CD4-positive, alpha-beta T cell treated with Interleukin-12 subunit alpha and Interleukin-12 subunit beta, for 1 hour (primary cell): Measurements from ENCODE around the gene NOP10.
A peak's percentile ranks its signal among the peaks of the same experiment; 100 is the strongest.
"Not testable (repeated sequence)": the region's sequence is repeated elsewhere in the genome, so short reads cannot be mapped to it uniquely, and the experiment has no call there.

Source experiments
- DNase-seq: peaks from one replicate; pipeline ENCODE4 v3.0.0-alpha.2; 2020

Gene NOP10

GRCh38 chr15:34342737-34343575 is at the start of gene NOP10, which contains the start of gene NUTM1:
Gene NOP10 (minus strand): TSS chr15:34343136. CDS start chr15:34343073, 63 bp downstream.
Gene NUTM1 (plus strand): TSS chr15:34343315. CDS start chr15:34343697, 382 bp downstream.
- DNase-seq, result peak; percentile 94

GRCh38 chr15:34389594-34390086 is 46.7 kb upstream of the NOP10 start:
- not testable (repeated sequence) for DNase-seq

GRCh38 chr15:34381829-34382521 is 39.0 kb upstream of the NOP10 start:
- not testable (repeated sequence) for DNase-seq

- DNase-seq, result not testable (repeated sequence)
Observed at GRCh38 chr15:34380491-34380890, 37.6 kb upstream of the NOP10 start.

- no peak for DNase-seq
Observed at GRCh38 chr15:34376856-34377255, 33.9 kb upstream of the NOP10 start.

GRCh38 chr15:34375541-34375940 is 32.6 kb upstream of the NOP10 start:
- DNase-seq, result not testable (repeated sequence)

GRCh38 chr15:34374816-34375215 is 31.9 kb upstream of the NOP10 start:
- DNase-seq, result no peak

GRCh38 chr15:34373951-34374350 is 31.0 kb upstream of the NOP10 start:
- no peak for DNase-seq

- DNase-seq, result no peak
Observed at GRCh38 chr15:34370643-34371042, 27.7 kb upstream of the NOP10 start.

GRCh38 chr15:34370129-34370528 is 27.2 kb upstream of the NOP10 start:
- DNase-seq, result no peak

GRCh38 chr15:34367101-34368081 is 24.5 kb upstream of the NOP10 start, which contains the start of gene LPCAT4:
Gene LPCAT4 (minus strand): TSS chr15:34367196. CDS start chr15:34367100, 96 bp downstream.
- peak; percentile 92 for DNase-seq

GRCh38 chr15:34366271-34367065 is 23.5 kb upstream of the NOP10 start:
- DNase-seq, result peak; percentile 48

GRCh38 chr15:34365836-34366235 is 22.9 kb upstream of the NOP10 start:
- no peak for DNase-seq

GRCh38 chr15:34365091-34365825 is 22.3 kb upstream of the NOP10 start:
- DNase-seq, result no peak

- DNase-seq, result no peak
Observed at GRCh38 chr15:34364041-34364440, 21.1 kb upstream of the NOP10 start.

GRCh38 chr15:34362047-34362773 is 19.3 kb upstream of the NOP10 start:
- no peak for DNase-seq

GRCh38 chr15:34361278-34361677 is 18.3 kb upstream of the NOP10 start:
- DNase-seq, result no peak

GRCh38 chr15:34360298-34360697 is 17.4 kb upstream of the NOP10 start:
- DNase-seq, result no peak

- DNase-seq, result no peak
Observed at GRCh38 chr15:34359416-34359815, 16.5 kb upstream of the NOP10 start.

- DNase-seq, result no peak
Observed at GRCh38 chr15:34358948-34359347, 16.0 kb upstream of the NOP10 start.
